Muscle layer of colon (tissue), 2 donors: ENCODE results near the gene RSF1.
"Not testable (repeated sequence)": the region's sequence is repeated elsewhere in the genome, so short reads cannot be mapped to it uniquely, and the experiment has no call there.

Experiments
- H3K27ac ChIP-seq: one replicate; pipeline ENCODE4 v1.7.0; 2013; ENCODE audit warnings: low read depth, mild to moderate bottlenecking, low read length, moderate library complexity
- H3K27me3 ChIP-seq, 2 donors: one replicate each; pipeline ENCODE4 v1.7.0; 2013; ENCODE audit warnings: low read length in 2 of 2, mild to moderate bottlenecking in 2 of 2; ENCODE audit not compliant: insufficient read depth in 2 of 2, control insufficient read depth in 1 of 2
- H3K36me3 ChIP-seq: one replicate; pipeline ENCODE4 v1.7.0; 2013; ENCODE audit warnings: mild to moderate bottlenecking, low read length; ENCODE audit not compliant: insufficient read depth
- H3K4me1 ChIP-seq: one replicate; pipeline ENCODE4 v1.7.0; 2013; ENCODE audit warnings: mild to moderate bottlenecking, low read length; ENCODE audit not compliant: insufficient read depth
- H3K4me3 ChIP-seq, 2 donors: one replicate each; pipeline ENCODE4 v1.7.0; 2013; ENCODE audit warnings: low read length in 2 of 2, low read depth in 1 of 2, mild to moderate bottlenecking in 1 of 2, moderate library complexity in 1 of 2
- H3K9ac ChIP-seq: one replicate; pipeline ENCODE4 v1.7.0; 2013; ENCODE audit warnings: low read length
- H3K9me3 ChIP-seq: one replicate; pipeline ENCODE4 v1.7.0; 2013; ENCODE audit warnings: mild to moderate bottlenecking, low read length
- donor health status: abdominal sarcoma.
- donor health status: Adenocarcinoma of cecum.

RSF1 gene

GRCh38 chr11:77642228-77642627 lies 178.3 kb downstream of the RSF1 start:
- H3K9me3 ChIP-seq, result no peaks in the 10 kb centered on the region
- no peaks in the 10 kb centered on the region for H3K36me3 ChIP-seq
- H3K4me3 ChIP-seq, result no peak overlapping the region
- no peak overlapping the region for H3K9ac ChIP-seq
- no peaks in the 10 kb centered on the region for H3K27me3 ChIP-seq
- H3K4me1 ChIP-seq, result peaks cover 5% of the 10 kb centered on the region
- no peak overlapping the region for H3K27ac ChIP-seq

GRCh38 chr11:77637345-77638165 lies 183.0 kb downstream of the RSF1 start, which contains the start of gene CLNS1A:
TSS of gene CLNS1A (minus strand) at chr11:77637794. CDS start at chr11:77637714, 80 bp downstream.
- Histone ChIP-seq H3K36me3 (no peaks in the 10 kb centered on the region), H3K9me3 (no peaks in the 10 kb centered on the region), H3K27me3 (no peaks in the 10 kb centered on the region), H3K4me1 (peaks cover 18% of the 10 kb centered on the region), H3K9ac (peak within 1 kb of the TSS; percentile 66), H3K27ac (peak within 1 kb of the TSS; percentile 77), H3K4me3 (peak within 1 kb of the TSS; percentile 93 to 96)

GRCh38 chr11:77636731-77637344 lies 183.7 kb downstream of the RSF1 start:
- Histone ChIP-seq H3K4me3 (peak overlapping the region; percentile 93 to 96), H3K36me3 (no peaks in the 10 kb centered on the region), H3K27me3 (no peaks in the 10 kb centered on the region), H3K9ac (peak overlapping the region; percentile 53), H3K27ac (no peak overlapping the region), H3K4me1 (peaks cover 18% of the 10 kb centered on the region), H3K9me3 (no peaks in the 10 kb centered on the region)

GRCh38 chr11:77633926-77634325 lies 186.6 kb downstream of the RSF1 start:
- H3K36me3 ChIP-seq, H3K4me3 ChIP-seq, H3K27ac ChIP-seq, H3K9me3 ChIP-seq, H3K27me3 ChIP-seq, H3K9ac ChIP-seq: not testable (repeated sequence)
- H3K4me1 ChIP-seq, result peaks cover 18% of the 10 kb centered on the region

GRCh38 chr11:77630157-77630710 lies 190.3 kb downstream of the RSF1 start:
- no peaks in the 10 kb centered on the region for H3K9me3 ChIP-seq
- H3K4me3 ChIP-seq, result no peak overlapping the region
- H3K36me3 ChIP-seq, result peaks cover 10% of the 10 kb centered on the region
- H3K27me3 ChIP-seq, result no peaks in the 10 kb centered on the region
- no peaks in the 10 kb centered on the region for H3K4me1 ChIP-seq
- no peak overlapping the region for H3K9ac ChIP-seq
- H3K27ac ChIP-seq, result no peak overlapping the region

GRCh38 chr11:77619576-77620198 lies 200.8 kb downstream of the RSF1 start:
- Histone ChIP-seq H3K27ac (no peak overlapping the region), H3K36me3 (peaks cover 36% of the 10 kb centered on the region), H3K4me3 (no peak overlapping the region), H3K4me1 (no peaks in the 10 kb centered on the region), H3K9ac (no peak overlapping the region), H3K27me3 (no peaks in the 10 kb centered on the region), H3K9me3 (no peaks in the 10 kb centered on the region)

GRCh38 chr11:77617892-77618291 lies 202.6 kb downstream of the RSF1 start:
- Histone ChIP-seq H3K4me1 (no peaks in the 10 kb centered on the region), H3K27me3 (no peaks in the 10 kb centered on the region), H3K36me3 (peaks cover 33% of the 10 kb centered on the region), H3K4me3 (no peak overlapping the region), H3K9ac (no peak overlapping the region), H3K9me3 (no peaks in the 10 kb centered on the region), H3K27ac (no peak overlapping the region)

GRCh38 chr11:77611921-77612320 lies 208.6 kb downstream of the RSF1 start:
- H3K4me1 ChIP-seq, result no peaks in the 10 kb centered on the region
- no peaks in the 10 kb centered on the region for H3K9me3 ChIP-seq
- H3K9ac ChIP-seq, result no peak overlapping the region
- H3K27me3 ChIP-seq, result no peaks in the 10 kb centered on the region
- no peak overlapping the region for H3K4me3 ChIP-seq
- H3K36me3 ChIP-seq, result peaks cover 32% of the 10 kb centered on the region
- H3K27ac ChIP-seq, result no peak overlapping the region
